Endothelial cell (in vitro differentiated cells): ENCODE measurements around the gene CCDC73. TPM values are rescaled to one million over a fixed set of nuclear protein-coding genes. Genes with fewer than 3 reads are reported as not detected.
"Not testable (repeated sequence)": the region's sequence is repeated elsewhere in the genome, so short reads cannot be mapped to it uniquely, and the experiment has no call there.

Source experiments
- DNase-seq: peaks from one replicate; pipeline ENCODE4 v3.0.0; 2021; ENCODE audit warnings: low spot score
- H3K27ac Mint-ChIP-seq: one replicate; pipeline ENCODE4 v1.8.0; 2021; ENCODE audit warnings: mixed read lengths, inconsistent platforms; ENCODE audit not compliant: unreplicated experiment
- H3K27me3 Mint-ChIP-seq: one replicate; pipeline ENCODE4 v1.8.0; 2021; ENCODE audit warnings: mild to moderate bottlenecking, moderate library complexity, mixed read lengths, inconsistent platforms; ENCODE audit not compliant: unreplicated experiment
- H3K36me3 Mint-ChIP-seq: one replicate; pipeline ENCODE4 v1.8.0; 2021; ENCODE audit warnings: mild to moderate bottlenecking, low read depth, mixed read lengths, inconsistent platforms; ENCODE audit not compliant: unreplicated experiment
- H3K4me1 Mint-ChIP-seq: one replicate; pipeline ENCODE4 v1.8.0; 2021; ENCODE audit warnings: mild to moderate bottlenecking, mixed read lengths, inconsistent platforms; ENCODE audit not compliant: unreplicated experiment
- H3K4me3 Mint-ChIP-seq: one replicate; pipeline ENCODE4 v1.8.0; 2021; ENCODE audit warnings: mild to moderate bottlenecking, mixed read lengths, inconsistent platforms; ENCODE audit not compliant: unreplicated experiment
- H3K9me3 Mint-ChIP-seq: one replicate; pipeline ENCODE4 v1.8.0; 2021; ENCODE audit warnings: mixed read lengths, inconsistent platforms; ENCODE audit not compliant: unreplicated experiment
- CTCF ChIP-seq: fragments of 200-600 bp; sonication (generic); IDR thresholded peaks from one replicate; pipeline ENCODE4 v1.5.0; 2021; ENCODE audit warnings: antibody characterized with exemption; ENCODE audit not compliant: unreplicated experiment
- total RNA-seq: library from RNA; stranded (reverse); fragmentation: NEBNext Ultra II Directional; extraction: Animal tissue kit (Norgen Biotek cat#: 25700); gene quantifications from one replicate; pipeline ENCODE4 v1.2.1, GENCODE V29; 2021; ENCODE audit not compliant: unreplicated experiment

The CCDC73 gene
- total RNA-seq, 1 donor from 2014 or later: not detected

GRCh38 chr11:32606220-32606619 is 188.2 kb downstream of the CCDC73 start:
- Mint-ChIP-seq H3K36me3 (peaks cover 24% of the 10 kb centered on the region), H3K4me1 (no peaks in the 10 kb centered on the region), H3K27me3 (no peaks in the 10 kb centered on the region), H3K4me3 (no peak overlapping the region), H3K9me3 (peaks cover 5% of the 10 kb centered on the region), H3K27ac (no peak overlapping the region)
- no peak for TF ChIP-seq CTCF
- no peak for DNase-seq

GRCh38 chr11:32602657-32603415 is 191.6 kb downstream of the CCDC73 start:
- no peak for TF ChIP-seq CTCF
- peaks cover 5% of the 10 kb centered on the region for H3K9me3 Mint-ChIP-seq
- H3K4me1 Mint-ChIP-seq: no peaks in the 10 kb centered on the region
- H3K36me3 Mint-ChIP-seq: peaks cover 17% of the 10 kb centered on the region
- peak overlapping the region; percentile 28 for H3K27ac Mint-ChIP-seq
- no peaks in the 10 kb centered on the region for H3K27me3 Mint-ChIP-seq
- DNase-seq: no peak
- no peak overlapping the region for H3K4me3 Mint-ChIP-seq

GRCh38 chr11:32597921-32598320 is 196.5 kb downstream of the CCDC73 start:
- Mint-ChIP-seq H3K36me3 (peaks cover 12% of the 10 kb centered on the region), H3K9me3 (no peaks in the 10 kb centered on the region), H3K27me3 (peaks cover 1% of the 10 kb centered on the region), H3K27ac (no peak overlapping the region), H3K4me1 (no peaks in the 10 kb centered on the region), H3K4me3 (no peak overlapping the region)
- DNase-seq: no peak
- no peak for TF ChIP-seq CTCF

- H3K27me3 Mint-ChIP-seq, H3K4me1 Mint-ChIP-seq, DNase-seq, H3K27ac Mint-ChIP-seq, H3K9me3 Mint-ChIP-seq: not testable (repeated sequence)
- Mint-ChIP-seq H3K36me3 (peaks cover 22% of the 10 kb centered on the region), H3K4me3 (peak overlapping the region; percentile 3)
These were observed 198.3 kb downstream of the CCDC73 start for GRCh38 chr11:32596114-32596513.

- no peak overlapping the region for H3K27ac Mint-ChIP-seq
- TF ChIP-seq CTCF: no peak
- H3K4me1 Mint-ChIP-seq: no peaks in the 10 kb centered on the region
- DNase-seq: no peak
- peaks cover 1% of the 10 kb centered on the region for H3K27me3 Mint-ChIP-seq
- H3K36me3 Mint-ChIP-seq: peaks cover 24% of the 10 kb centered on the region
- H3K9me3 Mint-ChIP-seq: no peaks in the 10 kb centered on the region
- no peak overlapping the region for H3K4me3 Mint-ChIP-seq
These were observed 200.2 kb downstream of the CCDC73 start for GRCh38 chr11:32594272-32594671.
